ENCODE data around the gene CIPC. TPM values are rescaled to one million over a fixed set of nuclear protein-coding genes. Genes with fewer than 3 reads are reported as not detected.

The CIPC gene
- total RNA-seq, 2 experiments from 2014 or later = 11.4 to 11.7 TPM

DNA sequence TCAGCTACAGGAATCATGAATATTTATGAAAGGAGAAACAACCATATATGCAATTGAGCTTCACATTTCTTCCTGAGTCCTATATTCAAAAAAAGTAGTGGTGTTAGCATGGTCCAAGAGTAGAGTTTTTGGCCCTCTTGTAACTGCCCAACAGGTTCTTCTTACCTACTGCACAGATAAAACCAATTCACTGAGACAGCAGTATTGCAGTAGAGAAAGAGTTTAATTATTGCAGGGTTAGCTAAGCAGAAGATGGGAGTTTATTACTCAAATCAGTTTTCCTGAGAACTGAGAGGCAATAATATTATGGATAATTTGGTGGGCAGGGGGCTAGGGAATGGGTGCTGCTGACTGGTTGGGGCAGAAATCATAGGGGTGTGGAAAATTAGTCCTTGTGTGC is 6.5 kb upstream of the CIPC start:
- DNase-seq (no peak), ATAC-seq (no peak)
- H3K27me3 Mint-ChIP-seq (ENCODE audit: low read depth) = peaks cover 7% of the 10 kb centered on the region
- ChIA-PET POLR2A (no interaction called here), CTCF (interaction anchor here (0.8 to 4.0 kb wide), 7 partner anchors 12 to 307 kb away, joined by 3 to 48 read pairs (median 4); no protein-coding TSS in a partner anchor)
- H3K4me1 Mint-ChIP-seq (ENCODE audit: low read depth) = peaks cover 7% of the 10 kb centered on the region
- H3K27ac Mint-ChIP-seq = no peak overlapping the region
- H3K4me3 Mint-ChIP-seq = no peak overlapping the region
- H3K36me3 Mint-ChIP-seq (ENCODE audit: low read depth) = peaks cover 3% of the 10 kb centered on the region
- H3K9me3 Mint-ChIP-seq (ENCODE audit: insufficient read depth) = peaks cover 14% of the 10 kb centered on the region

DNA sequence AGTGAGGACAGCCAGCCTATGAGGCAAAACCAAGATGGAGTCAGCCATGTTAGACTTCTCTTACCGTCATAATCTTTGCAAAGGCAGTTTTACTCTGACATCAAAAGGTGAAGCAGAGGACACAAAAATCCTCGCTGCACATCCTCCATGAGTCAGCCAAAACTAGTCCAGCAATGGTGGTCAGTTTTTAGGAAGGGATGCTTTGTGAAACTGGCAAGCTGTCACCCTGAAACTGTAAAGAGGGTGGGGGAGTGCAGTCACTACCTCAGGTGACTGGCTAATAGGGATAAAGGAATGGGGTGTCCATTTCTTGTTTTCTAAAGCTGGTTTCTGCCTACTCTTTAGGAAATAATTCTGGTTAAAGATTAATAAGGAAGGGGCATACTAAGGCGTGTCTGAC is 5.4 kb upstream of the CIPC start:
- peaks cover 14% of the 10 kb centered on the region for H3K9me3 Mint-ChIP-seq (ENCODE audit: insufficient read depth)
- no peak overlapping the region for H3K27ac Mint-ChIP-seq
- DNase-seq (no peak), ATAC-seq (no peak)
- peaks cover 3% of the 10 kb centered on the region for H3K36me3 Mint-ChIP-seq (ENCODE audit: low read depth)
- CTCF ChIA-PET = interaction anchor here (1.0 to 6.1 kb wide), 4 partner anchors 19 to 219 kb away, joined by 4 to 62 read pairs (median 12); no protein-coding TSS in a partner anchor
- H3K4me1 Mint-ChIP-seq (ENCODE audit: low read depth) = peaks cover 15% of the 10 kb centered on the region
- peaks cover 7% of the 10 kb centered on the region for H3K27me3 Mint-ChIP-seq (ENCODE audit: low read depth)
- H3K4me3 Mint-ChIP-seq = no peak overlapping the region
- POLR2A ChIA-PET = no interaction called here

- no peak overlapping the region for H3K27ac Mint-ChIP-seq
These were observed 3.3 kb upstream of the CIPC start for GRCh38 chr14:77094672-77095284.

GRCh38 chr14:77097006-77097699 is 905 bp upstream of the CIPC start:
- Mint-ChIP-seq H3K4me1 (ENCODE audit: low read depth) (peaks cover 31% of the 10 kb centered on the region), H3K4me3 (peak overlapping the region; percentile 84), H3K27ac (peak overlapping the region; percentile 93), H3K27me3 (ENCODE audit: low read depth) (peaks cover 4% of the 10 kb centered on the region), H3K36me3 (ENCODE audit: low read depth) (no peaks in the 10 kb centered on the region), H3K9me3 (ENCODE audit: insufficient read depth) (no peaks in the 10 kb centered on the region)
- DNase-seq = no peak
- ChIA-PET POLR2A (interaction anchor here (0.6 to 1.8 kb wide), 3 partner anchors 24 to 285 kb away, joined by 3 to 8 read pairs (median 4); no protein-coding TSS in a partner anchor), CTCF (interaction anchor here (1.1 to 6.1 kb wide), 9 partner anchors 11 to 225 kb away, joined by 3 to 62 read pairs (median 5); no protein-coding TSS in a partner anchor)
- no peak for ATAC-seq

More at GRCh38 chr14:77094672-77095284, 3.3 kb upstream of the CIPC start:
- DNase-seq (peak; percentile 86), ATAC-seq (no peak)
- Mint-ChIP-seq H3K36me3 (ENCODE audit: low read depth) (peaks cover 3% of the 10 kb centered on the region), H3K4me3 (no peak overlapping the region), H3K27me3 (ENCODE audit: low read depth) (peaks cover 6% of the 10 kb centered on the region), H3K4me1 (ENCODE audit: low read depth) (peaks cover 30% of the 10 kb centered on the region), H3K9me3 (ENCODE audit: insufficient read depth) (peaks cover 14% of the 10 kb centered on the region)
- ChIA-PET CTCF (interaction anchor here (0.7 to 6.1 kb wide), 28 partner anchors 9 to 384 kb away, joined by 3 to 62 read pairs (median 4); no protein-coding TSS in a partner anchor), POLR2A (no interaction called here)

- ChIA-PET CTCF (interaction anchor here (0.9 to 6.1 kb wide), 13 partner anchors 23 to 388 kb away, joined by 3 to 62 read pairs (median 4); no protein-coding TSS in a partner anchor), POLR2A (interaction anchor here (0.5 to 1.8 kb wide), 5 partner anchors 12 to 222 kb away, joined by 3 to 8 read pairs (median 3); partner anchors contain the start of genes GSTZ1 and POMT2)
- peaks cover 31% of the 10 kb centered on the region for H3K4me1 Mint-ChIP-seq (ENCODE audit: low read depth)
- peak; percentile 5 for ATAC-seq
- H3K9me3 Mint-ChIP-seq (ENCODE audit: insufficient read depth) = no peaks in the 10 kb centered on the region
- peak overlapping the region; percentile 93 for H3K27ac Mint-ChIP-seq
- H3K36me3 Mint-ChIP-seq (ENCODE audit: low read depth) = no peaks in the 10 kb centered on the region
- H3K27me3 Mint-ChIP-seq (ENCODE audit: low read depth) = peaks cover under 1% of the 10 kb centered on the region
- DNase-seq = peak; percentile 31
- H3K4me3 Mint-ChIP-seq = peak overlapping the region; percentile 84
These were observed 683 bp downstream of the CIPC start for GRCh38 chr14:77098529-77099353.

DNA sequence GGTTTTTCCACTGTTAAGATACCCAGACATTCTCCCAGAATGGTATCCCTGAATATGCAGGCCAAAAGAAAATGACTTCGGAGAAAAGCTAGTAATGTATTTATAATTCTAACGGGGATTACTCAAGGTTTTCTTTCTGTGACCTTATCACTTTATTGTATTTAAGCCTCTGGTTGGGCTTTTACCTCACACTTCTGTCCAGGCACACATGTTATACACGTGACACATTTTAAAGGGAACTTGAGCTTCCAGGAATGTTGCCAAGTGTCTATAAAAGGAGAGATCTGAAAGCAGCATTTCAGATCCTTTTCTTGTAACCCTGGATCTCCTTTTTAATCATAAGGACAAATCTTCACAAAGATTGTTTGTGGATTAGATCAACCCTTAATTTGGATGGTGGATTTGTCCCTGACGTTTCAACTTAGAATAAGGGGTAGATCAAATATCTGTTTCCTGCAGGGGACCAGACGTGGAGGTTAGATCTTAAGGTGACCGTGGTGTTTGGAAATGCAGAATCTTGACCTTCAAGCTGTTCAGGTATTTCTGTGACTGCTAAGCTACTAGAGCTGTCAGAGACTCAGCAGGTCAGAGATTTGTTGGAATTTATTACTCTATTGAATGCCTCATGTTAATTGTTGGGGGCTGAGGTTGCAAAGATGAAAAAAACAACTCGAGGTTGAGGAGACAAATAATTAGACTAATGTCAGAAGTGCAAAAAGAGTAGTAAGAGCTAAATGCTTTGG is 1.5 kb downstream of the CIPC start:
- ChIA-PET POLR2A (interaction anchor here (1.0 to 1.4 kb wide), 2 partner anchors 221 to 277 kb away, joined by 3 read pairs; partner anchors contain the start of genes GSTZ1, POMT2, SAMD15 and TMED8), CTCF (interaction anchor here (0.9 to 3.4 kb wide), 10 partner anchors 22 to 389 kb away, joined by 3 to 26 read pairs (median 4); no protein-coding TSS in a partner anchor)
- Mint-ChIP-seq H3K4me1 (ENCODE audit: low read depth) (peaks cover 30% of the 10 kb centered on the region), H3K27ac (no peak overlapping the region), H3K36me3 (ENCODE audit: low read depth) (no peaks in the 10 kb centered on the region), H3K9me3 (ENCODE audit: insufficient read depth) (no peaks in the 10 kb centered on the region), H3K27me3 (ENCODE audit: low read depth) (no peaks in the 10 kb centered on the region), H3K4me3 (peak overlapping the region; percentile 84)
- DNase-seq (no peak), ATAC-seq (no peak)

GRCh38 chr14:77100961-77101360 is 2.9 kb downstream of the CIPC start:
- Mint-ChIP-seq H3K9me3 (ENCODE audit: insufficient read depth) (no peaks in the 10 kb centered on the region), H3K36me3 (ENCODE audit: low read depth) (no peaks in the 10 kb centered on the region), H3K4me1 (ENCODE audit: low read depth) (peaks cover 27% of the 10 kb centered on the region), H3K27ac (no peak overlapping the region), H3K27me3 (ENCODE audit: low read depth) (no peaks in the 10 kb centered on the region), H3K4me3 (no peak overlapping the region)
- POLR2A ChIA-PET = no interaction called here
- no peak for DNase-seq
- ATAC-seq = no peak
- CTCF ChIA-PET = interaction anchor here (1.0 to 3.4 kb wide), 2 partner anchors 23 to 24 kb away, joined by 3 to 26 read pairs; no protein-coding TSS in a partner anchor

DNA sequence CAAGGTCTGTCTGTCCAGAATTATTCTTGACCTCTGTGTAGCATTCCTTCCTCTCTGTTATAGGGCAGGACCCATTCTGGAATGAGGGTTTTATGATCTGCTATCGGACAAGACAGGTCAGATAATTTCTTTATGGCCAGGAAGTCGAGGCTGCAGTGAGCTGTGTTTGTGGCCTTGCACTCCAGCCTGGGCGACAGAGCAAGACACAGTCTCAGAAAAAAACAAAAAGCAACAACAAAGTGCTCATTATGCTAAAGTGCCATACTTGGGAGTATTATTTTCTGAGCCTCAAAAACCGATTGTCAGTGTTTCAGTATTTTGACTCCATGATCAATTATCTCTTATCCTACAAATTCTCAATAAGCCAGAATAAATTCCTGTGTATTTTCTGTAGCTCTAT is 4.1 kb downstream of the CIPC start:
- ChIA-PET CTCF (interaction anchor here (0.9 to 1.6 kb wide), 4 partner anchors 11 to 214 kb away, joined by 3 to 5 read pairs (median 4); no protein-coding TSS in a partner anchor), POLR2A (no interaction called here)
- Mint-ChIP-seq H3K27me3 (ENCODE audit: low read depth) (no peaks in the 10 kb centered on the region), H3K36me3 (ENCODE audit: low read depth) (peaks cover 4% of the 10 kb centered on the region), H3K9me3 (ENCODE audit: insufficient read depth) (no peaks in the 10 kb centered on the region), H3K27ac (no peak overlapping the region), H3K4me3 (no peak overlapping the region), H3K4me1 (ENCODE audit: low read depth) (peaks cover 18% of the 10 kb centered on the region)
- no peak for DNase-seq
- no peak for ATAC-seq

GRCh38 chr14:77103475-77103874 is 5.4 kb downstream of the CIPC start:
- Mint-ChIP-seq H3K4me3 (no peak overlapping the region), H3K4me1 (ENCODE audit: low read depth) (peaks cover 13% of the 10 kb centered on the region), H3K27ac (no peak overlapping the region), H3K27me3 (ENCODE audit: low read depth) (no peaks in the 10 kb centered on the region), H3K36me3 (ENCODE audit: low read depth) (peaks cover 4% of the 10 kb centered on the region), H3K9me3 (ENCODE audit: insufficient read depth) (no peaks in the 10 kb centered on the region)
- ATAC-seq (no peak), DNase-seq (no peak)
- POLR2A ChIA-PET = no interaction called here
- CTCF ChIA-PET = interaction anchor here (1.4 kb wide), 1 partner anchor 231 kb away, joined by 4 read pairs; no protein-coding TSS in a partner anchor

- POLR2A ChIA-PET = no interaction called here
- CTCF ChIA-PET = interaction anchor here (0.7 to 1.4 kb wide), 2 partner anchors 20 to 231 kb away, joined by 4 read pairs; no protein-coding TSS in a partner anchor
- Mint-ChIP-seq H3K4me3 (no peak overlapping the region), H3K27me3 (ENCODE audit: low read depth) (no peaks in the 10 kb centered on the region), H3K27ac (no peak overlapping the region), H3K36me3 (ENCODE audit: low read depth) (peaks cover 8% of the 10 kb centered on the region), H3K9me3 (ENCODE audit: insufficient read depth) (no peaks in the 10 kb centered on the region), H3K4me1 (ENCODE audit: low read depth) (peaks cover 10% of the 10 kb centered on the region)
- no peak for ATAC-seq
- DNase-seq = no peak
These were observed 5.9 kb downstream of the CIPC start for GRCh38 chr14:77103951-77104350.
